HPDE6-E6E7 (cell line): ENCODE data around the gene C4A.
"Not testable (repeated sequence)": the region's sequence is repeated elsewhere in the genome, so short reads cannot be mapped to it uniquely, and the experiment has no call there.

ENCODE experiments used
- DNase-seq: peaks from one replicate; pipeline ENCODE4 v3.0.0; 2011; ENCODE audit warnings: missing footprints; ENCODE audit errors: extremely low spot score

The C4A gene

DNA sequence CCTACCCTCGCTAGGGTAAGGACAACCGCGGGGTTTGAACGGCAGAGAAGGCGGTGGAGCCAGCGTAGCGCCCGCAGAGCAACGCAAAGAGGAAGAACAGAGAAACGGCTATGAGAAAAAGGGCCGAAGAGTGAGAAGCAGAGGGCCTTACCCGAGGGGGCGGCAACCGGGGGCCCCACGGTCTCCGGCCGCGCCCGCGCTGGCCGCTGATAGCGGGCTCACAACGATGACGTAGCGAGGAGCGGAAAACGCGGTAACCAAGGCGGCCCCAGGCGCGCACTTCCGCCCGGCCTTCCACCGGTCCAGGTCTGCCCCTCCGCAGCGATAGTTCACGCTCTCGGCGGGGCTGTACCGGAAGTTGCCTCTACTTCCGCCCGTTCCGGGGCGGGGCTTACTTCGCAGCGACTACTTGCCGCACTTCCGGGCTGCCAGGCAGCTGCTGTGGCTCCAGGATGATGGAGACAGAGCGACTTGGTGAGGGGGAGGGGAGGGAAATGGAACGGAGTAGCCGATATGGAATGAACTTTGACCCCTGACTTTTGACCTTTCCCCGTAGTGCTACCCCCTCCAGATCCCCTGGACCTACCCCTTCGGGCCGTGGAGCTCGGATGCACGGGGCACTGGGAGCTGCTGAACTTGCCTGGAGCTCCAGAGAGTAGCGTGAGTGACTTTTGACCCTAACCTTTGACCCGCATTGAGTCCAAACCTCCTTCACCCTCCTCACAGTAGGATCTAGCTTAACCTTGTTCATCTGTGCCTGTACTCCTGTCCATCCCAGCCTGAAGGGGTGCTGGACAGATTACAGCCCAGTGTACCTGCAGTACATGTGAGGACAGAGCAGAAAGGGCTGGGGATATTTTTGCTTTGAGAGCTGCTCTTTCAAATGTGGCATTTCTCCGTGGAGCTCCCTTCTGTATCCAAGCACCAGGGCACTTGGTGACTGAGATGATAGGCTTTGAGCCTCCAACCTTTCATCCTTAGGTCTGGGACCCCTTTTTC lies 22.8 kb upstream of the C4A start, which contains the start of the genes NELFE and SKIC2:
NELFE (minus strand) TSS at position 231 of the 999 bp plus-strand sequence. CDS start 525 bp downstream, outside the sequence.
SKIC2 (plus strand) TSS at position 435 of the 999 bp plus-strand sequence; CDS start at position 453, 18 bp downstream.
- peak; percentile 99 for DNase-seq

- DNase-seq, result no peak
Measured at GRCh38 chr6:31961616-31962015, 20.2 kb upstream of the C4A start.

GRCh38 chr6:31963921-31964320 lies 17.9 kb upstream of the C4A start:
- no peak for DNase-seq

GRCh38 chr6:31965700-31966099 lies 16.2 kb upstream of the C4A start:
- no peak for DNase-seq

DNA sequence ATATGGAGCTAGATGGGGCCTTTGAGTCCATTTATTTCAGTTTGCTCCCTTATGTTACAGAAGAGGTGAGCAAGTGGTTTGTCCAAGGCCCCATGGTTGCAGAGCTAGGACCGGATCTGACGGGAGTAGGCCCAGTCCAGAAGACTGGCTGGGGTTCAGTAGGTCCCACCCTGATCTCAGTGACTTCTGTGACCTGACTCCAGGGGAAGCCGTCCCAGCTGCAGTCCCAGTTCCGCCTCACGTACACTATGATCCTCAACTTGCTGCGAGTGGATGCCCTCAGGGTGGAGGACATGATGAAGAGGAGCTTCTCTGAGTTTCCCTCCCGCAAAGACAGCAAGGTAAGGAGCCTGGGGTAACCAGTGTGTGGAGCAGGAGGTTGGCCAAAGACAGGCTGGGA lies 15.4 kb upstream of the C4A start:
- DNase-seq, result no peak

GRCh38 chr6:31966997-31967925 lies 14.6 kb upstream of the C4A start:
- no peak for DNase-seq

DNA sequence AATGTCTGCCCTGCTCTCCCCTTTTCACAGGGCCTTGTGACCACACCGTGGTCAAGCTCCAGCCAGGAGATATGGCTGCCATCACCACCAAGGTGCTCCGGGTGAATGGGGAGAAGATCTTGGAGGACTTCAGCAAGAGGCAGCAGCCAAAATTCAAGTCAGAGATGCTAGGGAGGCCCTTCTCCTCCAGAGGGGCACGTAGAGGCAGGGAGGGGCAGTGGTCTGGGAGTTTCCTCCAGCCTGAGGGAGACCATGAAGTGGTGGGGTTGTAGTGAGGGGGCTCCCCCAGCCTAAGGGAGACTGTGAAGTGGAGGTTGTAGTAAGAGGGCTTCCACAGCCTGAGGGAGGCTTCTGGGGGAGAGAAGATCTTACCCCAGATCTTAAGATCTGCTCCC lies 13.9 kb upstream of the C4A start:
- no peak for DNase-seq

DNA sequence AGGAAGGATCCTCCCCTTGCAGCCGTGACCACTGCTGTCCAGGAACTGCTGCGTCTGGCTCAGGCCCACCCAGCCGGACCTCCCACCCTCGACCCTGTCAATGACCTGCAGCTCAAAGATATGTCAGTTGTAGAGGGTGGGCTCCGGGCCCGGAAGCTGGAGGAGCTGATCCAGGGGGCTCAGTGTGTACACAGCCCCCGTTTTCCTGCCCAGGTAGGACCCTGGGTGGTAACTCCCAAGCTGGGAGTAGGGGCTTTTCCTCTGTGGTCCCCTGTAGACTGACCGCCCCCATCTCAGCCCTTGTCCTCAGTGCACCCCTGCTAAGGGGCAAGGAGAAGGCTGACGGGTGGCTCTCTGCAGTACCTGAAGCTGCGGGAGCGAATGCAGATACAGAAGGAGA lies 13.5 kb upstream of the C4A start:
- DNase-seq, result no peak

- no peak for DNase-seq
Measured at GRCh38 chr6:31968791-31969711, 12.8 kb upstream of the C4A start.

- no peak for DNase-seq
Measured at GRCh38 chr6:31969712-31970603, 11.9 kb upstream of the C4A start.

DNA sequence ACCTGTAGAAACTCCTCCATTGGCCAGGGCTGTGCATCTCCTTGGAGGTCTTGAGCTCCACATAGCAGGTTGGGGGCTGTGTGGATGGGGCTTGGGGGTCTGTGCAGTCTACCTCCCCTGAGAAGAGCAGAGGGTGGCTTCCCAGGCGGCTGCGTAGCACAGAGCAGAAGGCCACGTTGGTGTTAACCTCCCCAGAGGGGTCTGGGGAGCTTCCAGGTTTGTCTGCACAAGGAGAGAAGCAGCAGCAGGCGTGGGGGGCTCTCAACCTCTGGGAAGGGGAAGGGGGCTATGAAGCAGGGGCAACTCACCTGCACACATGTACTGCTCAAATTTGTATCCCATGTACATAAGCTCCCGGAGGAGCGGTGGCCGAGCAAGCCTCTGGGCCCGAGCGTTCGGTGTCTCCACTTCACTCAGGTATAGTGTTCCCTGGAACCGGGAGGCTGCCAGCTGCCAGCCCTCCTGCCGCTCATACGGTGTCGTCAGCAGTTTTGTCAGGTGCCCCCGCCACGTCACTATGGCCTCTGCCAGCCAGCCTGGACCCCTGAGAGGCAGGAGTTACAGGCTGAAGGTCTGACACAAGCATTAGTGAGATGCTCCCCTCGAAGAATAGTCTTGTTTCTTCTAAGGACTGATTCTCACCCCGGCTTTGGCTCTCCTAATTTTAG lies 11.1 kb upstream of the C4A start:
- no peak for DNase-seq

DNA sequence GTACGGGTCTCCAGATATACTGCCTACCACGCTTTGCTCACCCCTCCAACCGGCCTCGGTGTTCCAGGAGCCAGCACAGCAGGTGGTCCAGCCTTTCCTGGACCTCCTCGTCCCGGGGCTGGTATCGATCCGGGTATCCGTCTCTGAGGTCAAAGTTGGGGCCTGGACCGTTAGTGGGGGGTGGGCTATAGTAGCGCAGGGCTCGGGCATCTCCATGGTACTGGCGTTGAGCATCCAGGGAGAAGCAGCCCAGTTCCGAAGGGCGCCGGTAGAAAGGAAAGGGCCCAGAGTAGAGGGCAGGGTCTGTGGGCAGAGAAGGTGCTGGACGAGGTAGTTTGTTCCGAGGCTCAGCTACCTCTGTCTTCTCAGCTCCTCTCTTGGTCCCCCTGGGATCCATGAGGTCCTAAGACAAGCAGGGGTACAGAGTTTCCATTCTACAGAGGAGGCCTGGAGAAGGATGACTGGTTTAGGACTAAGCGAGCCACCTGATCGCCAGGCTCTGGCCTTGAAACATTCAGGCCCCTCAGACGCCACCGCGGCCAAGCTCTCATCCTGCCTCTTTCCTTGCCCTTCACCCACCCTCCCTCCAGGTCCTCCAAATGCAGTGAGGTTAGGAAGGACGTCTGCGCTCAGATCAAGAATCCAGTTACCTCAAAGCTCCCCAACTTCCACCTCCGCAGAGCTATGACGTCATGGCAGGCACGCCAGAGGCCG lies 10.4 kb upstream of the C4A start:
- DNase-seq, result no peak

DNA sequence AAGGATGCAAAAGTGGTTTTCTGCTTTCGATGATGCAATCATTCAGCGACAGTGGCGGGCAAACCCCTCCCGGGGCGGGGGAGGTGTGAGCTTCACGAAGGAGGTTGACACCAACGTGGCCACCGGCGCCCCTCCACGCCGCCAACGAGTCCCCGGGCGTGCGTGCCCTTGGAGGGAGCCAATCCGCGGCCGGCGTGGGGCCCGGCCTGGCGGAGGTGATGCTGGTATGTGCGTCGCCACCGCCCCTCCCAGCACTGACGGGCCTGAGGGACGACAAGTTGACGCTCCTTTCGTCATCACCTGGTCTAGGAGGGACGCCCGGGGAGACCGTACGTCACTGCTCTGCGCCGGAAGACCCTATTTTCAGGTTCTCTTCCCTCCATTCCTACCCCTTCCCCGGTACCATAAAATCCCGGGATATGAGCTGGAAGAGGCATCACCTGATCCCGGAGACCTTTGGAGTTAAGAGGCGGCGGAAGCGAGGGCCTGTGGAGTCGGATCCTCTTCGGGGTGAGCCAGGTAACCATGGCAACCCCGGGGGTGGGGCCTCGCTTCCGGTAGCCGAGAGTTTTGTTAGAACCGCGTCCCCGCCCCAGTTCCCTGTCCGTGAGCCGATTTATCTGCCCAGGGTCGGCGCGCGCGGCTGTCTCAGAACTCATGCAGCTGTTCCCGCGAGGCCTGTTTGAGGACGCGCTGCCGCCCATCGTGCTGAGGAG lies 9.7 kb upstream of the C4A start, which contains the start of gene DXO:
DXO (minus strand) TSS at position 146 of the 716 bp plus-strand sequence. CDS start 463 bp downstream, outside the sequence.
- peak; percentile 98 for DNase-seq

GRCh38 chr6:31972709-31973350 lies 9.0 kb upstream of the C4A start:
- no peak for DNase-seq

DNA sequence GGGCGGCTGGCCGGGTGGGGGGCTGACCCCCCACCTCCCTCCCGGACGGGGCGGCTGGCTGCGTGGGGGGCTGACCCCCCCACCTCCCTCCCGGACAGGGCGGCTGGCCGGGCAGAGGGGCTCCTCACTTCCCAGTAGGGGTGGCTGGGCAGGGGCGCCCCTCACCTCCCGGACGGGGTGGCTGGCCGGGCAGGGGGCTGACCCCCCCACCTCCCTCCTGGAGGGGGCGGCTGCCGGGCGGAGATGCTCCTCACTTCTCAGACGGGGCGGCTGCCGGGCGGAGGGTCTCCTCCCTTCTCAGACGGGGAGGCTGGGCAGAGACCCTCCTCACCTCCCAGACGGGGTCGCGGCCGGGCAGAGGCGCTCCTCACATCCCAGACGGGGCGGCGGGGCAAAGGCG lies 5.8 kb upstream of the C4A start:
- DNase-seq, result not testable (repeated sequence)

DNA sequence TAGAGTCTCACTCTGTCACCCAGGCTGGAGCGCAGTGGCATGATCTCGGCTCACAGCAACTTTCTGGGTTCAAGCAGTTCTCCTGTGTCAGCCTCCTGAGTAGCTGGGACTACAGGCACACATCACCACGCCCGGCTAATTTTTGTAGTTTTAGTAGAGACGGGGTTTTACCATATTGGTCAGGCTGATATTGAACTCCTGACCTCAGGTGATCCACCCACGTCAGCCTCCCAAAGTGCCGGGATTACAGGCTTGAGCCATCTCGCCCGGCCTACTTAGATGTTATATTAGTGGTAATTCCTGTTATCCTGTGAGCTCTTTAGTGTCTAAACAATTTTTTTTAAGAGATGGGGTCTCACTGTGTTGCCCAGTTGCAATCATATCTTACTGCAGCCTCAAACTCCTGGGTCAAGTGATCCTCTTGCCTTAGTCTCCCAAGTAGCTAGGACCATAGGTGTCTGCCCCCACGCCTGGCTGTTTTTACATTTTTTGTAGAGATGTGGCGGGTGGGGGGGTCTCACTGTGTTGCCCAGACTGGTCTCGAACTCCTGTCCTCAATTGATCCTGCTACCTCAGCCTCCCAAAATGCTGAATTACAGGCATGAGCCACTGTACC lies 3.9 kb upstream of the C4A start:
- no peak for DNase-seq

DNA sequence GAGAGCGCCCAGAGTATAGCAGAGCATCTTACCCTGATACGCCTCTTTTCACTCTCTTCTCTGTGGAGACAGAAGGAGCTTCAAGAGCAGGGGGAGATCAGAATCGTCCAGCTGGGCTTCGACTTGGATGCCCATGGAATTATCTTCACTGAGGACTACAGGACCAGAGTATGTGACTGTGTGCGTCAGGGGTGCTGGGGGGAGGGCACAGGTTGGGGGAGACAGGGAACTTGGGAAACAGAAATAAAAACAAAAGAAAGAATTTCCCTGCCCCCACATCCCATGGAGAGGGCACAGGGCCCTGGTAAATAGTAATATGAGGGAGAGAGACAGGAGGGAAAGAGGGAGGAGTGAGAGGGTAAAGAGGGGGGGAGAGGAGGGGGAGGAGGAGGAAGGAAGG lies 3.0 kb upstream of the C4A start:
- no peak for DNase-seq
